HepG2 (cell line): ENCODE results near the gene DNAJC7. TPM values are rescaled to one million over a fixed set of nuclear protein-coding genes. Genes with fewer than 3 reads are reported as not detected.

Source experiments
- ATAC-seq: fragments of 200-7000 bp; cut with Tn5 transposase; 3 replicates; pipeline ENCODE4 v1.9.1; 2020; ENCODE audit warnings: mild to moderate bottlenecking, moderate library complexity
- BruUV-seq: library from RNA; stranded (reverse); fragments of 400-500 nt; replicated peaks from 2 replicates; lab custom pipeline; 2021; lab: Mats Ljungman, UMichigan
- CTCF ChIA-PET: fragments of 300-600 bp; formaldehyde crosslinking; extraction: SDS; loops from one replicate; lab custom pipeline; 2021; ENCODE audit warnings: low total read pairs, inconsistent platforms, low intra/inter-chr PET ratio; lab: Yijun Ruan, JAX
- POLR2A ChIA-PET: fragments of 350-600 bp; sonication (Branson Sonifier 250); formaldehyde crosslinking; loops from one replicate; lab custom pipeline; 2020; ENCODE audit warnings: antibody characterized with exemption, inconsistent platforms; lab: Yijun Ruan, JAX
- DNase-seq: peaks from one replicate; pipeline ENCODE4 v3.0.0-alpha.2; 2015; ENCODE audit warnings: low spot score
- FAIRE-seq: peaks from 3 replicates; lab custom pipeline; 2011; peaks lifted over from hg19 to GRCh38; lab: Jason Lieb, UNC
- H2AFZ ChIP-seq: one replicate; pipeline ENCODE4 v1.6.1; 2011; ENCODE audit warnings: low read length, inconsistent platforms
- H3K27ac ChIP-seq: fragments of 300-600 bp; 3 replicates; pipeline ENCODE4 v1.8.0; 2011; ENCODE audit warnings: mixed run types, mild to moderate bottlenecking, mixed read lengths, low read length, inconsistent platforms; ENCODE audit not compliant: insufficient read depth; ENCODE audit errors: extremely low read length
- H3K27me3 ChIP-seq, 2 experiments: fragments of 200-600 bp in 1 of 2; 2 replicates in 1 of 2; 3 replicates in 1 of 2; pipeline versions ENCODE4 v1.6.0 to v1.8.0; 2011; ENCODE audit warnings: low read length in 2 of 2, mild to moderate bottlenecking in 2 of 2, moderate library complexity in 2 of 2, inconsistent platforms in 1 of 2; ENCODE audit not compliant: insufficient read depth in 2 of 2, control insufficient read depth in 1 of 2
- H3K36me3 ChIP-seq, 2 experiments: fragments of 200-600 bp in 1 of 2; replicated peaks in 1 of 2; 2 replicates in 1 of 2; 3 replicates in 1 of 2; pipeline versions ENCODE4 v1.5.1 to v1.8.0; 2011; ENCODE audit warnings: low read length in 2 of 2, inconsistent platforms in 1 of 2; ENCODE audit not compliant: insufficient read depth in 2 of 2, control insufficient read depth in 1 of 2
- H3K4me1 ChIP-seq: 2 replicates; pipeline ENCODE4 v1.5.1; 2012; ENCODE audit warnings: low read length, inconsistent platforms; ENCODE audit not compliant: insufficient read depth
- H3K4me2 ChIP-seq: 2 replicates; pipeline ENCODE4 v1.6.0; 2011; ENCODE audit warnings: low read depth, low read length, inconsistent platforms
- H3K4me3 ChIP-seq, 3 experiments: fragments of 200-600 bp in 1 of 3; sonication (generic), shearing (Covaris generic) in 1 of 3; replicated peaks in 1 of 3; 2 replicates each; pipeline ENCODE4 v1.5.1; 2011 to 2016; ENCODE audit warnings: low read length in 3 of 3, inconsistent platforms in 2 of 3, low read depth in 2 of 3, mild to moderate bottlenecking in 2 of 3, control low read depth in 1 of 3, mixed read lengths in 1 of 3; ENCODE audit not compliant: insufficient read depth in 1 of 3
- H3K79me2 ChIP-seq: one replicate; pipeline ENCODE4 v1.6.1; 2011; ENCODE audit warnings: low read length, inconsistent platforms; ENCODE audit not compliant: insufficient read depth
- H3K9ac ChIP-seq: 2 replicates; pipeline ENCODE4 v1.6.0; 2011; ENCODE audit warnings: mild to moderate bottlenecking, low read depth, low read length, inconsistent platforms; ENCODE audit not compliant: insufficient read depth
- H3K9me3 ChIP-seq: 2 replicates; pipeline ENCODE4 v1.5.1; 2012; ENCODE audit warnings: mild to moderate bottlenecking, low read length
- H4K20me1 ChIP-seq: 2 replicates; pipeline ENCODE4 v1.6.0; 2011; ENCODE audit warnings: inconsistent platforms, mild to moderate bottlenecking, low read length, moderate library complexity; ENCODE audit not compliant: insufficient read depth
- FOXK1 ChIP-seq: sonication (generic); formaldehyde crosslinking; IDR thresholded peaks from 2 replicates; pipeline ENCODE4 v1.4.0; 2020; ENCODE audit warnings: low read depth, missing genetic modification reagents, borderline replicate concordance
- HNF4A ChIP-seq: sonication (generic); formaldehyde crosslinking; IDR thresholded peaks from 2 replicates; pipeline ENCODE4 v1.4.0; 2020; ENCODE audit warnings: missing genetic modification reagents
- NFKBIZ ChIP-seq: IDR thresholded peaks from 2 replicates; pipeline ENCODE4 v1.6.1; 2018; ENCODE audit warnings: missing genetic modification reagents, missing compliant biosample characterization
- SALL1 ChIP-seq: sonication (generic); formaldehyde crosslinking; IDR thresholded peaks from 2 replicates; pipeline ENCODE4 v1.8.0; 2022; ENCODE audit warnings: mild to moderate bottlenecking, missing genetic modification reagents
- SP2 ChIP-seq: sonication (generic); formaldehyde crosslinking; IDR thresholded peaks from 2 replicates; pipeline ENCODE4 v1.5.1; 2020; ENCODE audit warnings: mild to moderate bottlenecking, missing genetic modification reagents
- ZC3H13 ChIP-seq: sonication (generic); formaldehyde crosslinking; IDR thresholded peaks from 2 replicates; pipeline ENCODE4 v1.8.1; 2023; ENCODE audit warnings: mild to moderate bottlenecking, missing genetic modification reagents, moderate library complexity
- ZNF292 ChIP-seq: sonication (generic); formaldehyde crosslinking; IDR thresholded peaks from 2 replicates; pipeline ENCODE4 v1.8.1; 2022; ENCODE audit warnings: mild to moderate bottlenecking, low read depth, missing genetic modification reagents, borderline replicate concordance
- ZNF503 ChIP-seq: sonication (generic); formaldehyde crosslinking; IDR thresholded peaks from 2 replicates; pipeline ENCODE4 v1.4.0; 2020; ENCODE audit warnings: missing genetic modification reagents
- ZNF570 ChIP-seq: sonication (generic); formaldehyde crosslinking; IDR thresholded peaks from 2 replicates; pipeline ENCODE4 v1.4.0; 2020; ENCODE audit warnings: mild to moderate bottlenecking, missing genetic modification reagents, borderline replicate concordance
- ZNF782 ChIP-seq: sonication (generic); formaldehyde crosslinking; IDR thresholded peaks from 2 replicates; pipeline ENCODE4 v1.4.0; 2020; ENCODE audit warnings: missing genetic modification reagents, mild to moderate bottlenecking, borderline replicate concordance
- WGBS: methylation state at CpG from one replicate; pipeline ENCODE4 v1.1.6; 2017; ENCODE audit warnings: low lambda C conversion rate; 5-methylcytosine and 5-hydroxymethylcytosine counted together
- in situ Hi-C: cut with HindIII; loops from 2 replicates; pipeline ENCODE4 v1.10.0; 2017; ENCODE audit warnings: low pct_unique_long_range_greater_than_20kb; ENCODE audit not compliant: extremely low pct_ligation_motif_present
- intact Hi-C: fragments of 100-400 bp; cut with micrococcal nuclease; formaldehyde crosslinking; loops from one replicate; pipeline ENCODE4 v1.10.0; 2022; ENCODE audit not compliant: unreplicated experiment
- polyA plus RNA-seq, 8 experiments: library from polyadenylated mRNA; depleted of rRNA in 3 of 8; stranded (reverse) in 7 of 8; unstranded in 1 of 8; fragments of >200 nt; fragmentation: Illumina TruSeq in 4 of 8; extraction: Trizol in 4 of 8; gene quantifications; 2 replicates each; pipeline versions ENCODE4 v1.2.1 to v1.2.3, GENCODE V29; 2011 to 2016; ENCODE audit warnings: low read depth in 4 of 8, missing spikeins in 1 of 8, mixed read lengths in 1 of 8; ENCODE audit not compliant: insufficient read depth in 1 of 8
- total RNA-seq, 5 experiments: library from RNA; depleted of rRNA; stranded (reverse); fragments of >200 nt; fragmentation: Illumina TruSeq; extraction: Trizol; gene quantifications; 2 replicates each; pipeline ENCODE4 v1.2.3, GENCODE V29; 2016; ENCODE audit warnings: low read depth in 1 of 5
- TF ChIP-seq, protein P1 (sequence below): sonication (generic); formaldehyde crosslinking; conservative IDR thresholded peaks from 2 replicates; pipeline ENCODE4 v1.8.0; 2022; ENCODE audit warnings: missing genetic modification reagents
- TF ChIP-seq, protein P2 (sequence below): IDR thresholded peaks from 2 replicates; pipeline ENCODE4 v1.4.0; 2020; ENCODE audit warnings: mild to moderate bottlenecking, missing genetic modification reagents

DNAJC7 gene
- total and polyA plus RNA-seq, 2 of the 13 experiments (the other 11 are each of a cell fraction or from before 2014, with no cell fraction given): 47.7 to 132 TPM

DNA sequence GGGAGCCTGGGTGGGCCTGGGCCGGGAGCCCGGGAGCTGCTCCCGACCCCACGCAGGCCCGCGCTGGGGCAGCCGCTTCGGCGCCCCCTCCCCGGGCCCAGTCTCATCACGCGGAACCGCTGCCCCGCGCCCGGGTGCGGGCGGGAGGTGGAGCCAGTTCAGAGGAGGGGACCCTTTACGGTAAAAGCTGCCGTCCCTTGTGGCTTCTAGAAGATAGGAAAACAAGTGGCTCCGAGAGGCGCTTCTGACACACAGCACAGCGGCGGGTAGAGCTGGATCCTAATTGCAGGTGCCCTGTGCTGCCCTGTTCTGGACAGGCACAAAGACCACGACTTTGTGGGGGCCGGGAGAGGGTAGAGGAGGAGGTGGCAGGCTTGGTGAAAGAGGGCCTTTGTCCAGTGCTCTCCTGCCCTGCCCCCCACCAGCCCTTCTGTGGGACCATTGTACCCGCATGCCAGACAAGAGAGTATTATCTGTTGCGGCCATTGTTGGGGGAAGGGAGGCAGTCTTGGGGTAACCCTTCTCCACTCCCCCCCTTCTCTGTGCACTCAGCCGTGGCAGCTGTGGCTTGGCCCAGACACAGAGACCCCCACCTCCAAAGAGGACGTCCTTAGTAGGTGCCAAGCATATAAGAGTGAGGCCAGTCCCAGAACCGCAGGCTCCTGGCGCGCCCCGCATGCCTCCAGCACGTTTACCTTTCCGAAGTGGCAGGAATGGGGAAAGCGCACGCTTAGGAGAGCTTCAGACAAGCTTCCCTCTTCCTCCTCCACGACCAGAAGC is 49.9 kb downstream of the DNAJC7 start (continued):
- 0 out of 2 replicates have a peak, but pooled peaks have one; percentile 23 for TF ChIP-seq ZNF503 (CRISPR knock-in tag)
- TF ChIP-seq, all 625 proteins: peak for 104

GRCh38 chr17:41966463-41967140 is 50.6 kb downstream of the DNAJC7 start, which contains the start of gene CNP:
TSS of gene CNP (plus strand) at chr17:41966795. CDS start at chr17:41966885, 90 bp downstream.
- Histone ChIP-seq H3K36me3 (peaks cover 9 to 24% of the 10 kb centered on the region in 2 experiments), H3K27ac (peak within 1 kb of the TSS; percentile 83), H2AFZ (no peak within 1 kb of the TSS), H3K4me2 (peak within 1 kb of the TSS; percentile 100), H3K4me1 (peaks cover 68% of the 10 kb centered on the region), H3K4me3 (peak within 1 kb of the TSS; percentile 92 to 96 (median 93)), H3K9me3 (no peaks in the 10 kb centered on the region), H3K79me2 (peaks cover 40% of the 10 kb centered on the region), H3K9ac (peak within 1 kb of the TSS; percentile 98), H4K20me1 (peaks cover 4% of the 10 kb centered on the region; the same call in 1 of the 2 replicates), H3K27me3 (peaks cover 0 to 11% of the 10 kb centered on the region in 2 experiments; a peak in 2 of 5 replicates)
- peak; percentile 73 for ATAC-seq
- intact Hi-C loops (no loop called here), in situ Hi-C loops (loop anchor here (5.0 kb wide), 1 partner anchor 51 kb away; the partner anchor contains the start of gene DNAJC7)
- FAIRE-seq: peak; percentile 21
- WGBS: 1% methylated on average over 16 of the region's 71 CpGs
- ChIA-PET POLR2A (interaction anchor here (0.6 to 9.0 kb wide), 38 partner anchors 9 to 1929 kb away, joined by 3 to 180 read pairs (median 4); partner anchors contain the start of genes ACLY, DHX58, DNAJC7 and JUP), CTCF (no interaction called here)
- peak; percentile 82 for DNase-seq
- TSS peak; percentile 50 for BruUV-seq
- peak; percentile 46 for TF ChIP-seq NFKBIZ (CRISPR knock-in tag)
- TF ChIP-seq, protein P1, sequence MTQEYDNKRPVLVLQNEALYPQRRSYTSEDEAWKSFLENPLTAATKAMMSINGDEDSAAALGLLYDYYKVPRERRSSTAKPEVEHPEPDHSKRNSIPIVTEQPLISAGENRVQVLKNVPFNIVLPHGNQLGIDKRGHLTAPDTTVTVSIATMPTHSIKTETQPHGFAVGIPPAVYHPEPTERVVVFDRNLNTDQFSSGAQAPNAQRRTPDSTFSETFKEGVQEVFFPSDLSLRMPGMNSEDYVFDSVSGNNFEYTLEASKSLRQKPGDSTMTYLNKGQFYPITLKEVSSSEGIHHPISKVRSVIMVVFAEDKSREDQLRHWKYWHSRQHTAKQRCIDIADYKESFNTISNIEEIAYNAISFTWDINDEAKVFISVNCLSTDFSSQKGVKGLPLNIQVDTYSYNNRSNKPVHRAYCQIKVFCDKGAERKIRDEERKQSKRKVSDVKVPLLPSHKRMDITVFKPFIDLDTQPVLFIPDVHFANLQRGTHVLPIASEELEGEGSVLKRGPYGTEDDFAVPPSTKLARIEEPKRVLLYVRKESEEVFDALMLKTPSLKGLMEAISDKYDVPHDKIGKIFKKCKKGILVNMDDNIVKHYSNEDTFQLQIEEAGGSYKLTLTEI (CRISPR knock-in tag): no peak
- TF ChIP-seq HNF4A (CRISPR knock-in tag): 0 out of 2 replicates have a peak, but pooled peaks have one; percentile 2
- TF ChIP-seq SP2 (CRISPR knock-in tag): peak; percentile 51
- TF ChIP-seq SALL1: peak; percentile 74
- TF ChIP-seq ZNF782: peak; percentile 82; the same call in 1 of the 2 replicates
- no peak for TF ChIP-seq FOXK1 (CRISPR knock-in tag)
- no peak for TF ChIP-seq ZNF292
- TF ChIP-seq, protein P2, sequence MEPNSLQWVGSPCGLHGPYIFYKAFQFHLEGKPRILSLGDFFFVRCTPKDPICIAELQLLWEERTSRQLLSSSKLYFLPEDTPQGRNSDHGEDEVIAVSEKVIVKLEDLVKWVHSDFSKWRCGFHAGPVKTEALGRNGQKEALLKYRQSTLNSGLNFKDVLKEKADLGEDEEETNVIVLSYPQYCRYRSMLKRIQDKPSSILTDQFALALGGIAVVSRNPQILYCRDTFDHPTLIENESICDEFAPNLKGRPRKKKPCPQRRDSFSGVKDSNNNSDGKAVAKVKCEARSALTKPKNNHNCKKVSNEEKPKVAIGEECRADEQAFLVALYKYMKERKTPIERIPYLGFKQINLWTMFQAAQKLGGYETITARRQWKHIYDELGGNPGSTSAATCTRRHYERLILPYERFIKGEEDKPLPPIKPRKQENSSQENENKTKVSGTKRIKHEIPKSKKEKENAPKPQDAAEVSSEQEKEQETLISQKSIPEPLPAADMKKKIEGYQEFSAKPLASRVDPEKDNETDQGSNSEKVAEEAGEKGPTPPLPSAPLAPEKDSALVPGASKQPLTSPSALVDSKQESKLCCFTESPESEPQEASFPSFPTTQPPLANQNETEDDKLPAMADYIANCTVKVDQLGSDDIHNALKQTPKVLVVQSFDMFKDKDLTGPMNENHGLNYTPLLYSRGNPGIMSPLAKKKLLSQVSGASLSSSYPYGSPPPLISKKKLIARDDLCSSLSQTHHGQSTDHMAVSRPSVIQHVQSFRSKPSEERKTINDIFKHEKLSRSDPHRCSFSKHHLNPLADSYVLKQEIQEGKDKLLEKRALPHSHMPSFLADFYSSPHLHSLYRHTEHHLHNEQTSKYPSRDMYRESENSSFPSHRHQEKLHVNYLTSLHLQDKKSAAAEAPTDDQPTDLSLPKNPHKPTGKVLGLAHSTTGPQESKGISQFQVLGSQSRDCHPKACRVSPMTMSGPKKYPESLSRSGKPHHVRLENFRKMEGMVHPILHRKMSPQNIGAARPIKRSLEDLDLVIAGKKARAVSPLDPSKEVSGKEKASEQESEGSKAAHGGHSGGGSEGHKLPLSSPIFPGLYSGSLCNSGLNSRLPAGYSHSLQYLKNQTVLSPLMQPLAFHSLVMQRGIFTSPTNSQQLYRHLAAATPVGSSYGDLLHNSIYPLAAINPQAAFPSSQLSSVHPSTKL (CRISPR knock-in tag): peak; percentile 64
- TF ChIP-seq ZC3H13 (CRISPR knock-in tag): peak; percentile 96
- peak; percentile 84; the same call in 1 of the 2 replicates for TF ChIP-seq ZNF570
